CD4-positive, alpha-beta T cell (primary cell): Measurements from ENCODE around the gene TEKT5. TPM values are rescaled to one million over a fixed set of nuclear protein-coding genes. Genes with fewer than 3 reads are reported as not detected.

ENCODE experiments used
- ATAC-seq: fragments of 200-7000 bp; cut with Tn5 transposase; one replicate; pipeline ENCODE4 v1.10.0; 2022; ENCODE audit warnings: mild to moderate bottlenecking; ENCODE audit not compliant: poor library complexity
- CTCF ChIA-PET: fragments of 350-600 bp; sonication (Branson Sonifier 250); formaldehyde crosslinking; loops from one replicate; lab custom pipeline; 2021; ENCODE audit warnings: antibody characterized with exemption, inconsistent platforms; lab: Charles Lee
- POLR2A ChIA-PET: fragments of 350-600 bp; sonication (Branson Sonifier 250); formaldehyde crosslinking; loops from one replicate; lab custom pipeline; 2021; ENCODE audit warnings: antibody characterized with exemption, inconsistent platforms; lab: Charles Lee
- DNase-seq, 14 experiments: peaks; one replicate each; pipeline ENCODE4 v3.0.0-alpha.2; 2013 to 2020; ENCODE audit warnings: mixed read lengths in 2 of 14
- H3K27ac ChIP-seq, 2 donors: one replicate each; pipeline versions ENCODE4 v1.5.1 to v1.7.0; 2013; ENCODE audit warnings: low read length in 2 of 2, low read depth in 1 of 2, mild to moderate bottlenecking in 1 of 2
- H3K27me3 ChIP-seq, 2 experiments: 1 replicate in 1 of 2; 2 replicates in 1 of 2; pipeline versions ENCODE4 v1.6.1 to v1.7.0; 2013; ENCODE audit warnings: low read length in 2 of 2, control low read depth in 1 of 2, mild to moderate bottlenecking in 1 of 2, moderate library complexity in 1 of 2; ENCODE audit not compliant: insufficient read depth in 2 of 2, control insufficient read depth in 1 of 2
- H3K36me3 ChIP-seq: one replicate; pipeline ENCODE4 v1.6.1; 2013; ENCODE audit warnings: low read length, control low read depth; ENCODE audit not compliant: insufficient read depth
- H3K4me1 ChIP-seq: one replicate; pipeline ENCODE4 v1.6.1; 2013; ENCODE audit warnings: low read length, control low read depth; ENCODE audit not compliant: insufficient read depth
- H3K4me3 ChIP-seq: one replicate; pipeline ENCODE4 v1.5.1; 2013; ENCODE audit warnings: mild to moderate bottlenecking, low read length, moderate library complexity
- H3K9me3 ChIP-seq, 2 experiments: 1 replicate in 1 of 2; 2 replicates in 1 of 2; pipeline versions ENCODE4 v1.6.1 to v1.7.0; 2013; ENCODE audit warnings: low read length in 2 of 2, mild to moderate bottlenecking in 2 of 2, control low read depth in 1 of 2, moderate library complexity in 1 of 2; ENCODE audit not compliant: control insufficient read depth in 1 of 2, insufficient read depth in 1 of 2
- H3K27ac Mint-ChIP-seq: one replicate; pipeline ENCODE4 v1.8.0; 2020; ENCODE audit warnings: mixed read lengths
- H3K27me3 Mint-ChIP-seq: one replicate; pipeline ENCODE4 v1.8.0; 2021; ENCODE audit warnings: mixed read lengths
- H3K36me3 Mint-ChIP-seq: one replicate; pipeline ENCODE4 v1.8.0; 2021; ENCODE audit warnings: low read depth, mixed read lengths
- H3K4me1 Mint-ChIP-seq: one replicate; pipeline ENCODE4 v1.8.0; 2021; ENCODE audit warnings: low read depth, mixed read lengths
- H3K4me3 Mint-ChIP-seq: one replicate; pipeline ENCODE4 v1.8.0; 2020; ENCODE audit warnings: mild to moderate bottlenecking, mixed read lengths
- H3K9me3 Mint-ChIP-seq: one replicate; pipeline ENCODE4 v1.8.0; 2020; ENCODE audit warnings: mixed read lengths
- CTCF ChIP-seq: fragments of 200-600 bp; IDR thresholded peaks from one replicate; pipeline ENCODE4 v1.8.0; 2022; ENCODE audit warnings: antibody characterized with exemption, mild to moderate bottlenecking
- intact Hi-C, 2 experiments: fragments of 100-400 bp; cut with DNase I in 1 of 2; cut with micrococcal nuclease in 1 of 2; formaldehyde crosslinking; loops; one replicate each; pipeline versions ENCODE4 v1.15.1 to v1.9.0; 2023 to 2025; cut with DNase I, micrococcal nuclease
- total RNA-seq, 174 experiments: library from RNA in 2 of 174; stranded (reverse) in 2 of 174; gene quantifications; one replicate each; pipeline ENCODE4 v1.2.3 and lab custom pipeline; 2021 to 2026

Gene TEKT5
- total RNA-seq, 2 experiments from 2014 or later = not detected

- H3K4me1 ChIP-seq = no peaks in the 10 kb centered on the region
- ATAC-seq = no peak
- no peak overlapping the region for H3K27ac Mint-ChIP-seq
- peaks cover 12% of the 10 kb centered on the region for H3K27me3 Mint-ChIP-seq
- no peaks in the 10 kb centered on the region for H3K9me3 Mint-ChIP-seq
- CTCF ChIA-PET = no interaction called here
- TF ChIP-seq CTCF = no peak
- H3K27ac ChIP-seq = no peak overlapping the region
- no peak for DNase-seq
- H3K9me3 ChIP-seq = peaks cover 0 to 5% of the 10 kb centered on the region in 2 experiments
- H3K4me3 Mint-ChIP-seq = no peak overlapping the region
- H3K36me3 ChIP-seq = no peaks in the 10 kb centered on the region
- H3K27me3 ChIP-seq = peaks cover 0 to 5% of the 10 kb centered on the region in 2 experiments
- intact Hi-C loops = no loop called here
- H3K4me3 ChIP-seq = no peak overlapping the region
- H3K4me1 Mint-ChIP-seq = no peaks in the 10 kb centered on the region
- POLR2A ChIA-PET = no interaction called here
- H3K36me3 Mint-ChIP-seq = no peaks in the 10 kb centered on the region
Measured at GRCh38 chr16:10594312-10594950, 100.3 kb downstream of the TEKT5 start.

GRCh38 chr16:10592611-10593010 lies 102.1 kb downstream of the TEKT5 start:
- Histone ChIP-seq H3K4me3 (no peak overlapping the region), H3K9me3 (peaks cover 0 to 5% of the 10 kb centered on the region in 2 experiments), H3K36me3 (no peaks in the 10 kb centered on the region), H3K27ac (no peak overlapping the region), H3K4me1 (no peaks in the 10 kb centered on the region), H3K27me3 (peaks cover 0 to 2% of the 10 kb centered on the region in 2 experiments)
- intact Hi-C loops = no loop called here
- no peaks in the 10 kb centered on the region for H3K4me1 Mint-ChIP-seq
- no peak overlapping the region for H3K27ac Mint-ChIP-seq
- H3K4me3 Mint-ChIP-seq = no peak overlapping the region
- POLR2A ChIA-PET = no interaction called here
- H3K27me3 Mint-ChIP-seq = peaks cover 14% of the 10 kb centered on the region
- no peak for DNase-seq
- H3K36me3 Mint-ChIP-seq = no peaks in the 10 kb centered on the region
- no peak for TF ChIP-seq CTCF
- CTCF ChIA-PET = no interaction called here
- H3K9me3 Mint-ChIP-seq = no peaks in the 10 kb centered on the region
- ATAC-seq = no peak

GRCh38 chr16:10590342-10590741 lies 104.4 kb downstream of the TEKT5 start:
- Histone ChIP-seq H3K27me3 (peaks cover 0 to 2% of the 10 kb centered on the region in 2 experiments), H3K36me3 (no peaks in the 10 kb centered on the region), H3K4me3 (no peak overlapping the region), H3K9me3 (no peaks in the 10 kb centered on the region), H3K4me1 (no peaks in the 10 kb centered on the region), H3K27ac (no peak overlapping the region)
- intact Hi-C loops = no loop called here
- ATAC-seq (no peak), DNase-seq (no peak)
- H3K4me3 Mint-ChIP-seq = no peak overlapping the region
- H3K36me3 Mint-ChIP-seq = no peaks in the 10 kb centered on the region
- ChIA-PET CTCF (no interaction called here), POLR2A (no interaction called here)
- H3K9me3 Mint-ChIP-seq = no peaks in the 10 kb centered on the region
- no peak for TF ChIP-seq CTCF
- peaks cover 15% of the 10 kb centered on the region for H3K27me3 Mint-ChIP-seq
- H3K4me1 Mint-ChIP-seq = no peaks in the 10 kb centered on the region
- no peak overlapping the region for H3K27ac Mint-ChIP-seq
